DMS153 treated with DMSO at 0.1 percent for 48 hours (cell line): ENCODE measurements around the gene ELFN2.

Source experiments
- DNase-seq: peaks from one replicate; lab custom pipeline; 2025; ENCODE audit not compliant: unreplicated experiment; lab: John Stamatoyannopoulos, UW

Gene ELFN2

DNA sequence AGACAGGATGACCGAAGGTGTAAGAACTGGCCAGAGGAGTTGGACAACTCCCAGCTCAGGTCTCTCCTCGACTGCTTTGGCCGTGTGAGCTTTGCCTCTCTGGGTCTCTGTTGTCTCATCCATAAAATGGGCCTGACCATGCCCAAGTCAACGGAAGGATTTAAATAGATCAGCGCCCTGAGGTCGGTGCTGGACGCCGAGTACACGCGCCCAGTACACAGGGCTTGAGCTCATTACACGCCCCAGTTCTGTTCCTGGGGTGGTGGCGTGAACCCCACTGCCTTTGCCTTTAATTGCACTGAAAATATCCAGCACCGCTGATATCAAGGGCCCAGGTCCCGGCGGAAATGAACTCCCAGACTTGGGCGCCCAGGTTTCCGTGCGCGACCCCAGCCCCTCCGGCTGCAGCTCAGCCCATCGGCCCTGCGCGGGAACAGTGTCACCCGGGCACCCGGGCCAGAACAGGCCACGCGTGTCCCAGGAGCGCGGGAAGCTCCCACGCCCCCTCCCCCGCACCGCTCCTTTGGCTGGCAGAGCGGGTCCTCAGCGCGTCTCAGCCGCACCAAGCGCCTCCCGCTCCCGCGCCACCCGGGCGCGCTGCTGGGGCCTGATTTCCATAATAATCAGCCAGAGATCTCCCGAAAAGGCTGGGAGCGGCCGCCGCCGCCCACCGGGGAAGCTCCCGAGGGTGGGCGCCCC is 102.8 kb downstream of the ELFN2 start:
- no peak for DNase-seq

DNA sequence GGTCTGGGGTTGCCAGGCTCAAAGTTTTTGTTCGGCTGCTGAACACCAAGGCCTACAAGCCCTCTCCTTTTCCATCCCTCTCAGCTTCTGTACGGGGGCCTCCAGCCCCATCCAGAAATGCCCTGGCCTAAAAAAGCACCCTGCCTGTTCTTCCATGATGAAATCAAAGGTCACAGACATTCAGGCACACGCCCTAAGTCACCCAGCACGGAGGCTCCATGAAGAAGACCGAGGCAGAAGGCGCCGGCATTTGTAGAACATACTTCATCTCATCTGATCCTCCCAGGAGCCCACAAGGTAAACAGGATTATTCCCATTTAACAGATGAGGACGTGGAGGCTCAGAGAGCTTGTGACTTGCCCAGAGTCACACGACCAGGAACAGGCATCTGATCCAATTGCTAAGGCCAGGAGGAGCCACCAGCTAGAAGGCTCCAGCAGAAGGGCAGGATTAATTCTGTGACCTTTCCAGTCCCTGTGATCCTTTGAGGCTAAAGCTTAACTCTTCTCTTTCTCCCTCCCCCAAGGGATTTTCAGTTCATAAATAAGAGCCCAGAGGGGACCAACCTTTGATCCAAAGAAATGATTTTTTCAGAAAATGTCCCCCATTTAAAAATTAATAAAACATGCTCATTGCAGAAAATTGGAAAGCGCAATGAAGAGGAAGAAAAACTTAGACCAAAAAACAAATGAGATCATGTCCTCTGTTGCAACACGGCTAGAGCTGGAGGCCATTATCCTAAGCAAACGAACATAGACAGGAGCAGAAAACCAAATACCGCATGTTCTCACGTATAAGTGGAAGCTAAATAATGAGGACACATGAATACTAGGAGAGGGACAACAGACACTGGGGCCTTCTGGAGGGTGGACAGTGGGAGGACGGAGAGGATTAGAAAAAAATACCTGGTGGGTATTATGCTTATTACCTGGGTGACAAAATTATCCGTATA is 106.3 kb downstream of the ELFN2 start:
- no peak for DNase-seq

DNA sequence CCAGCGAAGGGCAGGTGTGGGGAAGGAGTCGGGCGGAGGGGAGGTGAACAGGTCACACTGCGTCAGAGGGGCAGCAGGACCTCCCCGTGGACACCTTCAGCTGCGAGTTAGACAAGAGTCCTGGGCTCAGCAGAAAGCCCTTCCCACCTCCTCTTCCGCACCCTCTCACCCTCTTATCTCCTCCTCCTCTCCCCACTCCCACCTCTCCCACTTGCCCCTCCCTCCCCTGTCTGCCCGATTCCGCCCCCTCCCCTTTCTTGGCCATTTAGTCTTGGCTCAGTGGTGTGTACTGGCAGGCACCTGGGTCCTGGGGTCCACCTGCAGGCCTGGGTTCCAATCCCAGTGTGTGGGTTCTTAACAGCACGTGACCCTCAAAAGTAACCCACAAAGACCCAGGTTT is 107.8 kb downstream of the ELFN2 start:
- DNase-seq, result no peak

DNA sequence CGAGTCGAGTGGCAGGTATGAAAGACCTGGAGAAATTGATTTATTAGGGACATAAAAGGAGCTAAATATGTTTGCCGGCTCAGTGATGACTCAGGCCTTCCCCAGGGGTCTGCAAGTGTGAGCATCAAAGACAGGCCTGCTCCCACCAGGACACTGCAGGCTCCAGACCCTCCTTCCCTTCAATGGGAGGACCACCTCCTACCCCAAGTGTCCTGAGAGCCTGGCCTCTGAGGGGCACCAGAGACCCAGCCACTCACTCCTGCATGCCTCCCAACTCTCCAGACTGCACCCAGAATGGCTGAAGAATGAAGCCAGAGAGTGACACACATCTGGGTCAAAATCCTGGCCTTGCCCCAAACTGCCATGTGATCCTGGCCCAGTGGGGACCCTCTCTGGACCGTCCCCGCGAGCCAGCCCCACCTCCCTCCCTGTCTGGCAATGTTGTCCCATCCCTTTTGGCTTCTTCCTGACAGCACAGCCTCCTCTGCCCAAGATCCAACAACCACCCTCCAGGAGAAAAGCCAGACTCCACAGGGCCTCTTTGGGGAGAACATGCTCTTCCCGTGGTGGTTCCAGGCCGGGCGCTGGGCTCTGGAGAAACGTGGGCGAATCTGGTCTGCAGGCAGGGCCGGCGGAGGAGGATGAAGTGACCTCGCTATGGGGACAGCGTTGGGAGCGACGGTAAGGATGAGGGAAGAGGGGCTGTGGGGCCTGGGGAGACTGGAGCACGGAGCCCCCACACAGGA is 108.7 kb downstream of the ELFN2 start:
- no peak for DNase-seq
